ENCODE measurements around the gene CDK17.
A peak's percentile ranks its signal among the peaks of the same experiment; 100 is the strongest.

The CDK17 gene

DNA sequence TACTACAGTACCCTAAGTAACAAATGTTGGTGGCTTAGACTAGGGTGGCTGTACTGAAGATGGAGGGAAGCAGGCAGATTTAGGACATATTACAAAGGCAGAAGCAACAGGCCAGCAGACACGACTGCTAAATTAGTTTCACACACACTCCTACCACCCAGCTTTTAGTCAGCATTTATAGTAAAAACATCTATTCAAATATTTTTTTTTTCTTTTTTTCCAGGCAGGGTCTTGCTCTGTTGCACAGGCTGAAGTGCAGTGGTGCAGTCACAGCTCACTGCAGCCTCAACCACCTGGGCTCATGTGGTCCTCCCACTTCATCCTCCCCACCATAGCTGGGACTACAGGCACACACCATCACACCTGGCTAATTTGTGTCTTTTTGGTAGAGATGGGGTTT is 72.9 kb downstream of the CDK17 start:
- no peak for TF ChIP-seq ARNTL (CRISPR knock-in tag; IDR thresholded peaks at IDR 0.05; ENCODE audit: borderline replicate concordance, low read depth)
- no peak for ATAC-seq

DNA sequence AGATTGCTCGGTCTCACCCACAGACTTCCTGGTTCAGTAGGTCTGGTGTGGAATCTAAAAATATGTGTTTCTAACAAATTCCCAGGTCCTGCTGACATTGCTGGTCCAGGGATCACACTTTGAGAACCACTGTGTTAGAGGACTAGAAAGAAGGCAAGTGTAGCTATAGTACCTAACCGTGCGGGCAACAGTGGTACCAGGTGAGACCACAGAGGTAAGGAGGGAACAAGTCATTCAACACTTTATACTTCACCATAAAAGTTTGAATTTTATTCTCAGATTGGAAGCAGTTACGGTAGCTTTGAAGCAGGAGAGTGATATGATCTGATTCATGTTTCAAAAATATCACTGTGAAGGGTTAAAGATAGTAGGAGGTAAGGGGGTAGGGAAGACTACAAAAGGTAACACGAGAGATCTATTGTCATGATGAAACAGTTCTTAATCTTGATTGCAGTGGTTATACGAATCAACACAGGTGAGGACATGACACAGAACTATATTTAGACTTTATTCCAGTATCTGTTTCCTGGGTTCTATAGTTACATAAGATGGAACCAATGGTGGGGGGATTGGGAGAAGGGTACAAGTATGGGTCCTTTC is 73.5 kb downstream of the CDK17 start:
- no peak for ATAC-seq
- TF ChIP-seq PPARA (CRISPR knock-in tag; IDR thresholded peaks at IDR 0.05; ENCODE audit: borderline replicate concordance) (no peak), CREB5 (CRISPR knock-in tag; IDR thresholded peaks at IDR 0.05; ENCODE audit: low read depth) (no peak), TOX (CRISPR knock-in tag; IDR thresholded peaks at IDR 0.05; ENCODE audit: borderline replicate concordance) (no peak), GLIS3 (CRISPR knock-in tag; IDR thresholded peaks at IDR 0.05) (no peak), ARNTL (CRISPR knock-in tag; IDR thresholded peaks at IDR 0.05; ENCODE audit: borderline replicate concordance, low read depth) (no peak), ZFP3 (CRISPR knock-in tag; IDR thresholded peaks at IDR 0.05) (no peak), TSHZ2 (CRISPR knock-in tag; IDR thresholded peaks at IDR 0.05) (no peak), ZC3H10 (CRISPR knock-in tag; IDR thresholded peaks at IDR 0.05) (no peak), TCF4 (CRISPR knock-in tag; IDR thresholded peaks at IDR 0.05; ENCODE audit: borderline replicate concordance) (no peak), CSRNP3 (CRISPR knock-in tag; IDR thresholded peaks at IDR 0.05) (no peak), OSR1 (CRISPR knock-in tag; IDR thresholded peaks at IDR 0.05) (no peak), RARB (CRISPR knock-in tag; IDR thresholded peaks at IDR 0.05) (no peak), ZNF8 (CRISPR knock-in tag; IDR thresholded peaks at IDR 0.05) (no peak)
- TF ChIP-seq, protein P1, sequence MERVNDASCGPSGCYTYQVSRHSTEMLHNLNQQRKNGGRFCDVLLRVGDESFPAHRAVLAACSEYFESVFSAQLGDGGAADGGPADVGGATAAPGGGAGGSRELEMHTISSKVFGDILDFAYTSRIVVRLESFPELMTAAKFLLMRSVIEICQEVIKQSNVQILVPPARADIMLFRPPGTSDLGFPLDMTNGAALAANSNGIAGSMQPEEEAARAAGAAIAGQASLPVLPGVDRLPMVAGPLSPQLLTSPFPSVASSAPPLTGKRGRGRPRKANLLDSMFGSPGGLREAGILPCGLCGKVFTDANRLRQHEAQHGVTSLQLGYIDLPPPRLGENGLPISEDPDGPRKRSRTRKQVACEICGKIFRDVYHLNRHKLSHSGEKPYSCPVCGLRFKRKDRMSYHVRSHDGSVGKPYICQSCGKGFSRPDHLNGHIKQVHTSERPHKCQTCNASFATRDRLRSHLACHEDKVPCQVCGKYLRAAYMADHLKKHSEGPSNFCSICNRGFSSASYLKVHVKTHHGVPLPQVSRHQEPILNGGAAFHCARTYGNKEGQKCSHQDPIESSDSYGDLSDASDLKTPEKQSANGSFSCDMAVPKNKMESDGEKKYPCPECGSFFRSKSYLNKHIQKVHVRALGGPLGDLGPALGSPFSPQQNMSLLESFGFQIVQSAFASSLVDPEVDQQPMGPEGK (CRISPR knock-in tag; IDR thresholded peaks at IDR 0.05; ENCODE audit: borderline replicate concordance): no peak

DNA sequence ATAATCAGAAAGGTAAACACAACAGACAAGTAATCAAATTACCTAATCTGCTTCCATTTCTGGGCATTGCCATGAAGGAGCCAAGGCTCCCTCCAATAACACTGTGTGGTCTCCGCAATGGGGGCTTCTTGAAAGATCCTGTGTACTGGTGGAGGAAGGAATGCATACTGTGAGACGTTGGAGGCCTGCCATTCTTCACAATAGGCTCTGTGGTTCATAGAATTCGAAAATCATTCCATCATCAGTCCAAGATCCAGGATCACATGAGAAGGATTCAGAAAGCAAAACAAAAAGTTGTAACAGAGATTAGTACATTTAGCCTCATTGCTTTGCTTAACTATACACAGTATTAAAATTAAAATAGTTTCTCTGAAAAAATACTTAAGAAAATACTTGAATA is 76.3 kb downstream of the CDK17 start:
- peak; percentile 48; the same call in 1 of the 2 replicates for TF ChIP-seq ISL1 (CRISPR knock-in tag; IDR thresholded peaks at IDR 0.05)
- no peak for TF ChIP-seq RARB (CRISPR knock-in tag; IDR thresholded peaks at IDR 0.05)
- TF ChIP-seq CSRNP3 (CRISPR knock-in tag; IDR thresholded peaks at IDR 0.05): no peak
- TF ChIP-seq TCF4 (CRISPR knock-in tag; IDR thresholded peaks at IDR 0.05; ENCODE audit: borderline replicate concordance): no peak
- ATAC-seq: no peak

- TF ChIP-seq ZFP30 (CRISPR knock-in tag; IDR thresholded peaks at IDR 0.05): no peak
- no peak for TF ChIP-seq SNAI2 (CRISPR knock-in tag; IDR thresholded peaks at IDR 0.05)
- TF ChIP-seq BACH2 (CRISPR knock-in tag; IDR thresholded peaks at IDR 0.05; ENCODE audit: borderline replicate concordance): no peak
- no peak for TF ChIP-seq RARB (CRISPR knock-in tag; IDR thresholded peaks at IDR 0.05)
- ATAC-seq: no peak
Measured at GRCh38 chr12:96322720-96323119, 77.5 kb downstream of the CDK17 start.
